Trophoblast cell (in vitro differentiated cells and primary cell): Measurements from ENCODE around the gene TCERG1L.

Source experiments
- DNase-seq, 2 donors: peaks; one replicate each; pipeline ENCODE4 v3.0.0-alpha.2; 2016
- H2AFZ ChIP-seq: 2 replicates; pipeline ENCODE4 v1.6.1; 2013; ENCODE audit warnings: low read length, moderate library complexity, mild to moderate bottlenecking; ENCODE audit not compliant: insufficient read depth, poor library complexity
- H2AK5ac ChIP-seq: 2 replicates; pipeline ENCODE4 v1.6.1; 2013; ENCODE audit warnings: mild to moderate bottlenecking, low read length
- H2BK120ac ChIP-seq: 2 replicates; pipeline ENCODE4 v1.6.1; 2013; ENCODE audit warnings: low read length, mild to moderate bottlenecking, moderate library complexity; ENCODE audit not compliant: insufficient read depth, poor library complexity
- H2BK12ac ChIP-seq: 2 replicates; pipeline ENCODE4 v1.6.1; 2013; ENCODE audit warnings: mild to moderate bottlenecking, low read length, moderate library complexity
- H2BK5ac ChIP-seq: 2 replicates; pipeline ENCODE4 v1.6.1; 2013; ENCODE audit warnings: low read length, low read depth, moderate library complexity, mild to moderate bottlenecking; ENCODE audit not compliant: poor library complexity
- H3K14ac ChIP-seq: 2 replicates; pipeline ENCODE4 v1.6.1; 2013; ENCODE audit warnings: mild to moderate bottlenecking, low read length
- H3K18ac ChIP-seq: 2 replicates; pipeline ENCODE4 v1.6.1; 2013; ENCODE audit warnings: mild to moderate bottlenecking, low read length
- H3K23ac ChIP-seq: 2 replicates; pipeline ENCODE4 v1.6.1; 2013; ENCODE audit warnings: low read length
- H3K27ac ChIP-seq: 2 replicates; pipeline ENCODE4 v1.5.1; 2013; ENCODE audit warnings: low read depth, mild to moderate bottlenecking, inconsistent platforms, low read length, moderate library complexity
- H3K27me3 ChIP-seq: 2 replicates; pipeline ENCODE4 v1.6.1; 2013; ENCODE audit warnings: inconsistent platforms, mild to moderate bottlenecking, low read length, moderate library complexity; ENCODE audit not compliant: insufficient read depth
- H3K36me3 ChIP-seq, 2 experiments: 1 replicate in 1 of 2; 2 replicates in 1 of 2; pipeline ENCODE4 v1.6.1; 2013; ENCODE audit warnings: low read length in 2 of 2, mild to moderate bottlenecking in 2 of 2, moderate library complexity in 1 of 2; ENCODE audit not compliant: insufficient read depth in 2 of 2, control insufficient read depth in 1 of 2
- H3K4ac ChIP-seq: 2 replicates; pipeline ENCODE4 v1.6.1; 2013; ENCODE audit warnings: low read depth, mild to moderate bottlenecking, low read length, moderate library complexity
- H3K4me1 ChIP-seq, 2 experiments: 1 replicate in 1 of 2; 2 replicates in 1 of 2; pipeline ENCODE4 v1.6.1; 2013; ENCODE audit warnings: low read length in 2 of 2, mild to moderate bottlenecking in 2 of 2, moderate library complexity in 1 of 2; ENCODE audit not compliant: insufficient read depth in 2 of 2, control insufficient read depth in 1 of 2
- H3K4me2 ChIP-seq: 2 replicates; pipeline ENCODE4 v1.6.1; 2013; ENCODE audit warnings: inconsistent platforms, mild to moderate bottlenecking, low read length, moderate library complexity
- H3K4me3 ChIP-seq: 2 replicates; pipeline ENCODE4 v1.5.1; 2013; ENCODE audit warnings: mild to moderate bottlenecking, low read depth, low read length, inconsistent platforms
- H3K79me1 ChIP-seq: one replicate; pipeline ENCODE4 v1.6.1; 2013; ENCODE audit warnings: low read length
- H3K79me2 ChIP-seq: 2 replicates; pipeline ENCODE4 v1.6.1; 2013; ENCODE audit warnings: low read length, mild to moderate bottlenecking; ENCODE audit not compliant: control insufficient read depth, insufficient read depth, poor library complexity
- H3K9ac ChIP-seq: 2 replicates; pipeline ENCODE4 v1.6.1; 2013; ENCODE audit warnings: mild to moderate bottlenecking, low read length
- H3K9me3 ChIP-seq: 2 replicates; pipeline ENCODE4 v1.6.1; 2013; ENCODE audit warnings: low read depth, mild to moderate bottlenecking, control low read depth, inconsistent platforms, low read length; ENCODE audit not compliant: insufficient read depth
- H4K12ac ChIP-seq: 2 replicates; pipeline ENCODE4 v1.6.1; 2013; ENCODE audit warnings: low read depth, mild to moderate bottlenecking, low read length, moderate library complexity
- H4K8ac ChIP-seq: 2 replicates; pipeline ENCODE4 v1.6.1; 2013; ENCODE audit warnings: low read depth, mild to moderate bottlenecking, low read length, moderate library complexity
- H4K91ac ChIP-seq: one replicate; pipeline ENCODE4 v1.6.1; 2013; ENCODE audit warnings: low read depth, mild to moderate bottlenecking, low read length, moderate library complexity
- WGBS: extraction: QIAGEN DNeasy Blood & Tissue Kit; methylation state at CpG from one replicate; pipeline ENCODE4 v1.1.7; 2013; ENCODE audit warnings: missing lambda C conversion rate; ENCODE audit not compliant: insufficient read length, insufficient coverage; ENCODE audit errors: extremely low coverage; 5-methylcytosine and 5-hydroxymethylcytosine counted together

Gene TCERG1L

GRCh38 chr10:131337741-131338140 lies 26.2 kb upstream of the TCERG1L start:
- H2AFZ ChIP-seq: no peak overlapping the region
- H4K8ac ChIP-seq: no peak overlapping the region
- no peak overlapping the region for H3K23ac ChIP-seq
- no peak overlapping the region for H3K18ac ChIP-seq
- no peaks in the 10 kb centered on the region for H3K27me3 ChIP-seq
- no peak overlapping the region for H3K14ac ChIP-seq
- no CpG with 5 or more reads among the region's 5 CpGs for WGBS
- H3K9me3 ChIP-seq: no peaks in the 10 kb centered on the region
- no peak for DNase-seq
- H4K91ac ChIP-seq: no peak overlapping the region
- no peak overlapping the region for H2BK120ac ChIP-seq
- no peak overlapping the region for H3K27ac ChIP-seq
- no peaks in the 10 kb centered on the region for H3K79me2 ChIP-seq
- no peaks in the 10 kb centered on the region for H3K4me1 ChIP-seq
- H3K36me3 ChIP-seq: no peaks in the 10 kb centered on the region
- H4K12ac ChIP-seq: no peak overlapping the region
- no peak overlapping the region for H2BK5ac ChIP-seq
- no peak overlapping the region for H2BK12ac ChIP-seq
- no peak overlapping the region for H2AK5ac ChIP-seq
- no peak overlapping the region for H3K9ac ChIP-seq
- H3K4ac ChIP-seq: no peak overlapping the region
- H3K4me3 ChIP-seq: no peak overlapping the region
- no peak overlapping the region for H3K4me2 ChIP-seq
- H3K79me1 ChIP-seq: no peaks in the 10 kb centered on the region

DNA sequence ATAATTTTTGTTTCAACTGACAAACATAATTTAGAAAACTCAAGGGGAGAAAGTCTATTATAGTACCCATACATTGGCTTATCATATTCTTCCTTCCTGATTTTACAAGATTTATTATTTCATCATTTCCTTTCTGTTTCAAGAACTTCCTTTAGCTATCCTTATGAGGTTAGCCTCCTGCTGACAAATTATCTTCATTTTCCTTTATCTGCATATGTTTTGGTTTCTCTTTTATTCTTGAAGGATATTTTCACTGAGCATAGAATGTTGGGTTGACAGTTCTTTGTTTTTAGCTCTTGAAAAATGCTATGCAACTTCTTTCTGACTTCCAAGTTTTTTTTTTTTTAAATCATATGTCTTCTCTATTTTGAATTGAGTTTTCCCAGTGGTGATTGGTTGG lies 21.3 kb upstream of the TCERG1L start:
- no peak for DNase-seq
- Histone ChIP-seq H3K4ac (no peak overlapping the region), H3K23ac (no peak overlapping the region), H4K12ac (no peak overlapping the region), H4K8ac (no peak overlapping the region), H2BK12ac (no peak overlapping the region), H3K4me3 (no peak overlapping the region), H3K27me3 (no peaks in the 10 kb centered on the region), H3K79me2 (no peaks in the 10 kb centered on the region), H3K4me2 (no peak overlapping the region), H3K9me3 (no peaks in the 10 kb centered on the region), H2AK5ac (no peak overlapping the region), H3K27ac (no peak overlapping the region), H3K4me1 (no peaks in the 10 kb centered on the region), H2BK5ac (no peak overlapping the region), H2AFZ (no peak overlapping the region), H3K36me3 (no peaks in the 10 kb centered on the region), H4K91ac (no peak overlapping the region), H3K18ac (no peak overlapping the region), H3K79me1 (no peaks in the 10 kb centered on the region), H2BK120ac (no peak overlapping the region), H3K9ac (no peak overlapping the region), H3K14ac (no peak overlapping the region)

DNA sequence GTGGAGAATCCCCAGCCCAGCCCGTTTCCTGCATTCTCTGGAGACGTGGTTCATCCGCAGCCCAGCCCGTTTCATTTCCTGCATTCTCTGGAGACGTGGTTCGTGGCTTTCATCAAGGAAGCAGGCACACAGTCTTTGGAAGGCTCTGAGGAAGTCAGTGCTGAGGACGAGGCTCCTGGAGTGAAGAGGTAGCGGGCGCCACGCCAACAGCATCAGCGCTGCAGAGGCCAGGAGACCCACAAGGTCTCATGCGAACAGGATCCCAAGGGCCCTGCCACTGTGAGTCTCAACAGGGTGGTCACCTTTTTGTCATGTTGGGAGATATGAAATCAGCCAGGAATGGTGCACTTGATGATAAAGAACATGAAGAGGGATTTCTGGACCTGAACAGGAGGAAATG lies 12.4 kb upstream of the TCERG1L start:
- H3K27ac ChIP-seq: no peak overlapping the region
- H3K4ac ChIP-seq: no peak overlapping the region
- no peak overlapping the region for H3K14ac ChIP-seq
- H4K91ac ChIP-seq: no peak overlapping the region
- peaks cover 6 to 9% of the 10 kb centered on the region in 2 experiments for H3K4me1 ChIP-seq
- WGBS: no CpG with 5 or more reads among the region's 12 CpGs
- H2BK5ac ChIP-seq: no peak overlapping the region
- no peak overlapping the region for H3K4me2 ChIP-seq
- H2BK120ac ChIP-seq: no peak overlapping the region
- H3K9me3 ChIP-seq: peaks cover 3% of the 10 kb centered on the region
- H4K8ac ChIP-seq: no peak overlapping the region
- H3K27me3 ChIP-seq: no peaks in the 10 kb centered on the region
- H3K23ac ChIP-seq: no peak overlapping the region
- H3K9ac ChIP-seq: no peak overlapping the region
- H3K79me2 ChIP-seq: no peaks in the 10 kb centered on the region
- H3K79me1 ChIP-seq: no peaks in the 10 kb centered on the region
- no peak overlapping the region for H2AFZ ChIP-seq
- no peak overlapping the region for H4K12ac ChIP-seq
- no peak overlapping the region for H3K4me3 ChIP-seq
- no peak for DNase-seq
- no peaks in the 10 kb centered on the region for H3K36me3 ChIP-seq
- H2BK12ac ChIP-seq: no peak overlapping the region
- no peak overlapping the region for H2AK5ac ChIP-seq
- no peak overlapping the region for H3K18ac ChIP-seq

GRCh38 chr10:131323025-131323424 lies 11.5 kb upstream of the TCERG1L start:
- no peaks in the 10 kb centered on the region for H3K79me1 ChIP-seq
- no peak for DNase-seq
- no peaks in the 10 kb centered on the region for H3K27me3 ChIP-seq
- H4K91ac ChIP-seq: no peak overlapping the region
- no peak overlapping the region for H3K9ac ChIP-seq
- H2BK5ac ChIP-seq: no peak overlapping the region
- no peak overlapping the region for H3K4me2 ChIP-seq
- H4K8ac ChIP-seq: no peak overlapping the region
- no peak overlapping the region for H3K23ac ChIP-seq
- H3K79me2 ChIP-seq: no peaks in the 10 kb centered on the region
- H3K4me1 ChIP-seq: peaks cover 6 to 9% of the 10 kb centered on the region in 2 experiments
- peaks cover 3% of the 10 kb centered on the region for H3K9me3 ChIP-seq
- no peak overlapping the region for H3K4me3 ChIP-seq
- no peak overlapping the region for H3K14ac ChIP-seq
- no peak overlapping the region for H2AFZ ChIP-seq
- no peak overlapping the region for H3K18ac ChIP-seq
- H3K4ac ChIP-seq: no peak overlapping the region
- no peak overlapping the region for H4K12ac ChIP-seq
- H2BK120ac ChIP-seq: no peak overlapping the region
- H2BK12ac ChIP-seq: no peak overlapping the region
- no peaks in the 10 kb centered on the region for H3K36me3 ChIP-seq
- no peak overlapping the region for H3K27ac ChIP-seq
- H2AK5ac ChIP-seq: no peak overlapping the region
- WGBS: no CpG with 5 or more reads among the region's 2 CpGs
